ENCODE data around the gene OLFML1.

The OLFML1 gene

GRCh38 chr11:7485186-7486097 lies at the start of gene OLFML1:
Gene OLFML1 (plus strand): TSS chr11:7485506. CDS start chr11:7485876, 370 bp downstream.
- DNase-seq: no peak

- DNase-seq: no peak
These were observed 49.2 kb upstream of the OLFML1 start for GRCh38 chr11:7436146-7436545.

GRCh38 chr11:7436657-7437056 lies 48.6 kb upstream of the OLFML1 start:
- no peak for DNase-seq

GRCh38 chr11:7437696-7438095 lies 47.6 kb upstream of the OLFML1 start:
- no peak for DNase-seq

GRCh38 chr11:7439746-7440320 lies 45.5 kb upstream of the OLFML1 start:
- DNase-seq: no peak

GRCh38 chr11:7442588-7443215 lies 42.6 kb upstream of the OLFML1 start:
- peak; percentile 72 for DNase-seq

- no peak for DNase-seq
These were observed 41.0 kb upstream of the OLFML1 start for GRCh38 chr11:7444091-7444981.

- no peak for DNase-seq
These were observed 39.7 kb upstream of the OLFML1 start for GRCh38 chr11:7445564-7445963.

GRCh38 chr11:7448201-7448600 lies 37.1 kb upstream of the OLFML1 start:
- no peak for DNase-seq

- no peak for DNase-seq
These were observed 36.0 kb upstream of the OLFML1 start for GRCh38 chr11:7449211-7449840.

- DNase-seq: no peak
These were observed 35.5 kb upstream of the OLFML1 start for GRCh38 chr11:7449841-7450214.

GRCh38 chr11:7450836-7451235 lies 34.5 kb upstream of the OLFML1 start:
- DNase-seq: no peak

GRCh38 chr11:7451520-7451919 lies 33.8 kb upstream of the OLFML1 start:
- DNase-seq: no peak

GRCh38 chr11:7451952-7452494 lies 33.3 kb upstream of the OLFML1 start:
- DNase-seq: no peak

GRCh38 chr11:7454854-7455253 lies 30.5 kb upstream of the OLFML1 start:
- DNase-seq: no peak

- no peak for DNase-seq
These were observed 28.1 kb upstream of the OLFML1 start for GRCh38 chr11:7457211-7457610.

GRCh38 chr11:7462706-7463105 lies 22.6 kb upstream of the OLFML1 start:
- no peak for DNase-seq

- DNase-seq: no peak
These were observed 17.7 kb upstream of the OLFML1 start for GRCh38 chr11:7467652-7468051.

GRCh38 chr11:7469351-7469865 lies 15.9 kb upstream of the OLFML1 start:
- no peak for DNase-seq

GRCh38 chr11:7471071-7471470 lies 14.2 kb upstream of the OLFML1 start:
- DNase-seq: no peak

- no peak for DNase-seq
These were observed 11.6 kb upstream of the OLFML1 start for GRCh38 chr11:7473717-7474116.

- DNase-seq: no peak
These were observed 5.2 kb upstream of the OLFML1 start for GRCh38 chr11:7480113-7480512.
